ENCODE measurements around the gene PODXL2.
A peak's percentile ranks its signal among the peaks of the same experiment; 100 is the strongest.

PODXL2 gene

DNA sequence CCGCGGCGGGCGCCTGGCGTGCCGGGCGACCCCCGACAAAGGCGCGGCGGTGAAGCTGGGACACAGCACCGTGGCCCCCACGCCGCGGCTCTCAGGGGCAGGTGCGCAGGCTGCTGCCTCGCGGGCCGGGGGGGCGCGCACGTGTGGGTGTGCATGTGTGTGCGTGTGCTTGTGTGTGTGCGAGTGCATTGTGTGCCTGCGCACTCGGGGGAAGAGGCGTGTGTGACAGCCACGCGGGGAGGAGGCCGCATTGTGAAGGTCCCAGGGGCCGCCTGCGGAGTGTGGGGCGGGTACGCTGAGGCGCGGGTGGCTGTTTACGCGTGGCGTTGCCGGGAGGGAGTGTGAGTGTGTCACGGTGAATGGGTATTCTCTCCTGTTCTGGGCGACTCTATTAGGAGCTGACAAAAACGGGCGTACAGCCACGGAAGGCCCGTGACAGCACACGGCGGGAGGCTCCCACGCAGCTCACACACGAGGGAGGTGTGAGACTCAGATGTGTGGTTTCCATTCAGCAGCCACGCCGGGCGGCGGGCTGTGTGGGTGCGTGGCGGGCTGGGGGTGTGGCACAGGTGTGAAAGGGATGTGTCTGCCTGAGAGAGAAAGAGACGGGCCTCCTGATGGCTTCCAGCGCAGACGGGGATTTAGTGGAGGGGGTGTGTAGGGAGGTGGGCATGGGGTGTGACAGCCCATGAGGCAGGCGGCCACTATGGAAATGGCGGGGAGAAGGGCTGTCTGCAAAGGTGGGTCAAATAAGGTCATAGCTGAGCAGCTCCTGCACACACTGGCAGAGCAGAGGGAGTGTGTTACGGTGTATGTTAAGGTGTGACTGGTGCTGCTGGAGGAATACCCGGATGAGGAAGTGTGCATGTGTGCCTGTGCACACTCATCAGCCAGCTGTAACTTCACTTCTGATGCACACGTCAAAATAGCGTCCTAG, 750 bp downstream of the PODXL2 start:
- Histone ChIP-seq H3K4me1 (ENCODE audit: low read length) (peaks cover 8% of the 10 kb centered on the region), H4K20me1 (ENCODE audit: insufficient read depth, low read length) (no peaks in the 10 kb centered on the region), H3K36me3 (replicated peaks; ENCODE audit: low read depth, low read length) (no peaks in the 10 kb centered on the region), H3K79me2 (ENCODE audit: low read length) (no peaks in the 10 kb centered on the region), H3K27me3 (ENCODE audit: low read depth, low read length) (0 out of 2 replicates have a peak, but pooled peaks cover 2% of the 10 kb centered on the region), H3K4me2 (ENCODE audit: low read length) (peak overlapping the region; percentile 68), H2AFZ (ENCODE audit: low read depth, low read length) (peak overlapping the region; percentile 53; the same call in 1 of the 2 replicates), H3K27ac (ENCODE audit: low read length) (no peak overlapping the region), H3K9me3 (ENCODE audit: insufficient read depth, low read length) (no peaks in the 10 kb centered on the region), H3K4me3 (ENCODE audit: low read length) (peak overlapping the region; percentile 31; the same call in 1 of the 2 replicates), H3K9ac (ENCODE audit: low read length) (no peak overlapping the region)
- TF ChIP-seq EZH2phosphoT487 (IDR thresholded peaks at IDR 0.05; ENCODE audit: low read depth): no peak
- TF ChIP-seq, protein P1, sequence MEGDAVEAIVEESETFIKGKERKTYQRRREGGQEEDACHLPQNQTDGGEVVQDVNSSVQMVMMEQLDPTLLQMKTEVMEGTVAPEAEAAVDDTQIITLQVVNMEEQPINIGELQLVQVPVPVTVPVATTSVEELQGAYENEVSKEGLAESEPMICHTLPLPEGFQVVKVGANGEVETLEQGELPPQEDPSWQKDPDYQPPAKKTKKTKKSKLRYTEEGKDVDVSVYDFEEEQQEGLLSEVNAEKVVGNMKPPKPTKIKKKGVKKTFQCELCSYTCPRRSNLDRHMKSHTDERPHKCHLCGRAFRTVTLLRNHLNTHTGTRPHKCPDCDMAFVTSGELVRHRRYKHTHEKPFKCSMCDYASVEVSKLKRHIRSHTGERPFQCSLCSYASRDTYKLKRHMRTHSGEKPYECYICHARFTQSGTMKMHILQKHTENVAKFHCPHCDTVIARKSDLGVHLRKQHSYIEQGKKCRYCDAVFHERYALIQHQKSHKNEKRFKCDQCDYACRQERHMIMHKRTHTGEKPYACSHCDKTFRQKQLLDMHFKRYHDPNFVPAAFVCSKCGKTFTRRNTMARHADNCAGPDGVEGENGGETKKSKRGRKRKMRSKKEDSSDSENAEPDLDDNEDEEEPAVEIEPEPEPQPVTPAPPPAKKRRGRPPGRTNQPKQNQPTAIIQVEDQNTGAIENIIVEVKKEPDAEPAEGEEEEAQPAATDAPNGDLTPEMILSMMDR (IDR thresholded peaks at IDR 0.05; ENCODE audit: low read depth, low read length): no peak

DNA sequence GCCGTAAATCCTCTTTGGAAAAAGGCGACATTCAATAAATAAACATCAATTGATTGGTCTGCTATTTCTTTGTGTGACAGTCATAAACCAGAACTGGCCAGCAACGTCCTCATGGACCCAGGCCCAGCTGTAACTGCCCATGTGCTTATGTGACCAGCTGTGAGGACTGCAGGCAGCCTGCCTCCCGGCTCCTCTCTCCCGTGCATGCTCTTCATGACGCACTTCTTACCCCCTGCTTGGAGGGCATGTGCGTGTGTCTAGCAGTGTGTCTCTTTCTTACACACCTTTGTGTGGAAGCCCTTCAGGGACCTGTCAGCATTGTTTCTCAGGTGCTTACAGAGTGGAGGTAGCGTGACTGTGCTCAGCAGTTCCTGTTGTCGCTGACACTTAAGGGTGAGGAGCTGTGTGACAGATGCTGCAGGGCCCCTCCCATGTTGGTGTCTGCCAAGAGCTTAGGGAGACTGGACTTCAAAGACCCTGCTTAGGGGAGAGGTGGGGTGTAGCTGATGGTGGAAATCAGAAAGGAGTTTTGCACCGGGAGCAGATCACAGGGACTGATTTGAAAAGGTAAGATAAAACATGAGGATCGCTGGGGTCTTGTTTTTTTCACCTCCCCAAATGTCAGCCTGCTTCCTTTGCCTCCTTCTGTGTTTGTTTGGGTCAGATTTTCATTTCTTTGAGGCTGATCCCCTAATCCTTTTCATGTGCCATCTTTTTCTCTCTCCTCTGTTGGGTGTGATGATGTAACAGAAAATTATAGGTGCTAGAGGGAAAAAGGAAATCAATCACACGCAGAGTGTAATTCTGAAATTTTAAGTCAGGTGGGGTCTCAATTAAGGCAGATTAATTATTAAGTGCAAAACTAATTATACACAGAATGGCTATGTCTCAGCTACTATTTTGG, 2.1 kb downstream of the PODXL2 start:
- no peaks in the 10 kb centered on the region for H4K20me1 ChIP-seq (ENCODE audit: insufficient read depth, low read length)
- no peaks in the 10 kb centered on the region for H3K79me2 ChIP-seq (ENCODE audit: low read length)
- H3K4me3 ChIP-seq (ENCODE audit: low read length): no peak overlapping the region
- no peak overlapping the region for H3K9ac ChIP-seq (ENCODE audit: low read length)
- H2AFZ ChIP-seq (ENCODE audit: low read depth, low read length): peak overlapping the region; percentile 39; the same call in 1 of the 2 replicates
- peaks cover 8% of the 10 kb centered on the region for H3K4me1 ChIP-seq (ENCODE audit: low read length)
- H3K4me2 ChIP-seq (ENCODE audit: low read length): no peak overlapping the region
- no peaks in the 10 kb centered on the region for H3K9me3 ChIP-seq (ENCODE audit: insufficient read depth, low read length)
- H3K27me3 ChIP-seq (ENCODE audit: low read depth, low read length): peaks cover 9% of the 10 kb centered on the region; the same call in 1 of the 2 replicates
- no peak overlapping the region for H3K27ac ChIP-seq (ENCODE audit: low read length)
- TF ChIP-seq, protein P1 (IDR thresholded peaks at IDR 0.05; ENCODE audit: low read depth, low read length): no peak
- TF ChIP-seq EZH2phosphoT487 (IDR thresholded peaks at IDR 0.05; ENCODE audit: low read depth): no peak
- no peaks in the 10 kb centered on the region for H3K36me3 ChIP-seq (replicated peaks; ENCODE audit: low read depth, low read length)

DNA sequence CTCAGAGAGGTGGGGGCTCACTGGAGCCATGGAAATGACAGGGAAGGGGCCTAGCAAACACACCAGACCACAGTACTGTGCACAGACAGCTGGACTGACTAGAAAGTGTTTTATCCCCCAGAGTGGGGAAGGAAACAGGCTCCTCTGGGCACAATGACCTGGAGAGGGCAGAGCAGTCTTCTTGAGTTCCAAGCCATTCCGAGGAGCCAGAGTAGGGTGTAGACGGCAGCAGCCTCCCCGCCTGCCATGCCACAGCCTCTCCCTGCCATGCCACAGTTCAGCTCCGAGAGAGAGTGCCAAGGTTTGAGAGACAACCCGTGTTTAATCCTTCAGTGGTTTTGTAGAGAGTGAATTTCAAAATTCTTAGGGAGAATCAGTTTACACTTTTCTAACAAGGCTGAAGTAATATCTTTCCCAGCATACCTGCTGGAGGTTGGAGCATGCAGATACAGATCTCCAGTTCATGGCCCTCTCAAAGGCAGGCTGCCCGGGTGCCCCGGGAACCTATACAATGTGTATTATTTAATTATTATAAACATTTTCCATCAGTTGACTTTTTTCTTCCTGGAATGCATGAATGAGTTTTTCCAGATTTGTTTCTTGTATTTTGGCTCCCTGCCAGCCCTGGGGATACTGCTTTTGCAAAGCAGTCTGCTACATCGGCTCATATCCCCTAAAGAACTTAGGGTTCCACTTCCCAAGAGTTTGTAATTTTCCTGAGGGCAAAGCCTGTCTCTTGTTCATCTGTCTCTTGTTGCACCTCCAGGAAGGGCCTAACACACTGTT, 3.2 kb downstream of the PODXL2 start:
- Histone ChIP-seq H3K27ac (ENCODE audit: low read length) (no peak overlapping the region), H3K27me3 (ENCODE audit: low read depth, low read length) (peaks cover 9% of the 10 kb centered on the region; the same call in 1 of the 2 replicates), H3K79me2 (ENCODE audit: low read length) (no peaks in the 10 kb centered on the region), H2AFZ (ENCODE audit: low read depth, low read length) (no peak overlapping the region), H3K36me3 (replicated peaks; ENCODE audit: low read depth, low read length) (no peaks in the 10 kb centered on the region), H3K4me2 (ENCODE audit: low read length) (no peak overlapping the region), H3K9ac (ENCODE audit: low read length) (no peak overlapping the region), H3K4me3 (ENCODE audit: low read length) (no peak overlapping the region), H3K4me1 (ENCODE audit: low read length) (peaks cover 8% of the 10 kb centered on the region), H4K20me1 (ENCODE audit: insufficient read depth, low read length) (no peaks in the 10 kb centered on the region), H3K9me3 (ENCODE audit: insufficient read depth, low read length) (no peaks in the 10 kb centered on the region)
- TF ChIP-seq, protein P1 (IDR thresholded peaks at IDR 0.05; ENCODE audit: low read depth, low read length): no peak
- TF ChIP-seq EZH2phosphoT487 (IDR thresholded peaks at IDR 0.05; ENCODE audit: low read depth): no peak

Measured in OCI-LY3 (cell line).